Measurements from ENCODE around the gene CEP72. TPM values are rescaled to one million over a fixed set of nuclear protein-coding genes. Genes with fewer than 3 reads are reported as not detected.
"Not testable (repeated sequence)": the region's sequence is repeated elsewhere in the genome, so short reads cannot be mapped to it uniquely, and the experiment has no call there.

CEP72 gene
- polyA plus RNA-seq, 1 experiment, result 1.7 TPM

DNA sequence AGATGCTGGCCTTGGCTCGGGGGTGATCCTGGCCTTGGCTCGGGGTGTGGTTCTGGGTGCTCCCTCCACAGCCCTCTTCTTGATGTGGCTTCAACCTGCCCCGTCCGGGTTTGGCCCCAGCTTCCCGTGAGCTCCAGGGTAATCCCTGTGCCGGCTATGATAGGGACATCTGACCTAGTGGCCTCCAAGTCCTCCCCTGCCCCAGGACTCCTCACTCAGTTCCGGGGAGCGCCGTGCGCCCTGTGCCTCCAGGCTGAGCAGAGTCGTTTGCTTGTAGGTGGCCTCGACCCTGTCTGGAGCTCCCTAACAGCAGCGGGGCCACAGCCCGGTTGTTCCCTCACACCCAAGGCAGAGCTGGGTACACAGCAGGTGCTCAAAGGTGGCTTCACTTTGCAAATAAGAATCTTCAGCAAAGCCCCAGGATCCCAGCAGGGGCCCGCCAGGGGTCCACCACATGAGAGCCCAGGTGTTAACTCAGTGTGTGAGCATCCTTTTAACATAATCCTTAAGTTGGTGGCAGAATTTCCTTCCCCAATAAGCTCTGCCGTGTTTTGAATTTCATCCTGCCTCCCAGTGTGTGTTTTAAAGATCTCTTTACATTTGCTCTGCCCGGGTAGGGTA is 32.3 kb upstream of the CEP72 start:
- Histone ChIP-seq H3K27me3 (ENCODE audit: control insufficient read depth, insufficient read depth, low read length) (peaks cover 10% of the 10 kb centered on the region), H3K36me3 (ENCODE audit: control insufficient read depth, insufficient read depth, low read length) (no peaks in the 10 kb centered on the region), H3K4me3 (ENCODE audit: low read depth, low read length) (no peak overlapping the region)
- POLR2A ChIA-PET, result no interaction called here
- TF ChIP-seq, protein P1, sequence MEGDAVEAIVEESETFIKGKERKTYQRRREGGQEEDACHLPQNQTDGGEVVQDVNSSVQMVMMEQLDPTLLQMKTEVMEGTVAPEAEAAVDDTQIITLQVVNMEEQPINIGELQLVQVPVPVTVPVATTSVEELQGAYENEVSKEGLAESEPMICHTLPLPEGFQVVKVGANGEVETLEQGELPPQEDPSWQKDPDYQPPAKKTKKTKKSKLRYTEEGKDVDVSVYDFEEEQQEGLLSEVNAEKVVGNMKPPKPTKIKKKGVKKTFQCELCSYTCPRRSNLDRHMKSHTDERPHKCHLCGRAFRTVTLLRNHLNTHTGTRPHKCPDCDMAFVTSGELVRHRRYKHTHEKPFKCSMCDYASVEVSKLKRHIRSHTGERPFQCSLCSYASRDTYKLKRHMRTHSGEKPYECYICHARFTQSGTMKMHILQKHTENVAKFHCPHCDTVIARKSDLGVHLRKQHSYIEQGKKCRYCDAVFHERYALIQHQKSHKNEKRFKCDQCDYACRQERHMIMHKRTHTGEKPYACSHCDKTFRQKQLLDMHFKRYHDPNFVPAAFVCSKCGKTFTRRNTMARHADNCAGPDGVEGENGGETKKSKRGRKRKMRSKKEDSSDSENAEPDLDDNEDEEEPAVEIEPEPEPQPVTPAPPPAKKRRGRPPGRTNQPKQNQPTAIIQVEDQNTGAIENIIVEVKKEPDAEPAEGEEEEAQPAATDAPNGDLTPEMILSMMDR (IDR thresholded peaks at IDR 0.05; ENCODE audit: insufficient read depth, low read depth, low read length), result no peak
- CTCF ChIA-PET, result interaction anchor here (0.6 kb wide), 2 partner anchors 12 to 30 kb away, joined by 3 read pairs; no protein-coding TSS in a partner anchor
- DNase-seq (ENCODE audit: low read depth), result no peak

DNA sequence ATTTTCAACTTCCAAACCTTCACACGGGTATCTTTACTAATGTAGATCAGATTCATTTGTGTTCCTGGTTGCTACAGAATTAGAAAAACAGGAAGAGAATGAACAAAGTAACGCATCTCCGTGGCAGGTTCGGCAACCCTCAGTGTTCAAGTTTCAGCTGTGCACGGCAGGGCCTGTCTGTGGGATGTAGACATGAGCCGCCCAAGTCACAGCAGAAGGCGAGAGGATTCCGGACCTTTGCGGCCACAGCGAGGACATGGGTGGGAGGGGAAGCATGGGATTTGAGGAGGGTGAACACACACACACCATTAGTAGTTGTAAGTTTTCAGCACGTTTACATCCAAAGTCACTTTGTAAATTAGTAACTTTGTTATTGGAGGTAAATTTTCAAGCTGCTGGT is 31.7 kb upstream of the CEP72 start:
- CTCF ChIA-PET, result no interaction called here
- DNase-seq (ENCODE audit: low read depth), result no peak
- POLR2A ChIA-PET, result no interaction called here
- TF ChIP-seq, protein P1 (IDR thresholded peaks at IDR 0.05; ENCODE audit: insufficient read depth, low read depth, low read length), result no peak
- no peaks in the 10 kb centered on the region for H3K36me3 ChIP-seq (ENCODE audit: control insufficient read depth, insufficient read depth, low read length)
- H3K27me3 ChIP-seq (ENCODE audit: control insufficient read depth, insufficient read depth, low read length), result peaks cover 10% of the 10 kb centered on the region
- H3K4me3 ChIP-seq (ENCODE audit: low read depth, low read length), result no peak overlapping the region

DNA sequence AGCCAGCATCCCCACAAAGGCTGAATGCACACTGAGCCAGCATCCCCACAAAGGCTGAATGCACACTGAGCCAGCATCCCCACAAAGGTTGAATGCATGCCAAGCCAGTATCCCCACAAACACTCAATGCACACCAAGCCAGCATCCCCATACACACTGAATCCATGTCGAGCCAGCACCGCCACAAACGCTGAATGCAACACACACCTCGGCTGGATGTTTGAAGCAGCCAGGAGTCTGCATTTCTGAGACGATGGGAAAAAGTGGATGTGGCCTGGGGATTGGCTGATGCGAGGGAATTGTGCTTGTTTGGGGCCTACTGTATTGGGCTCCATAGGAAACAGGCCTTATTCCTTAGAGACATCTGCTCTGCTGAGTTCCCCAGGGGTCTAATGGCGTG is 30.9 kb upstream of the CEP72 start:
- Histone ChIP-seq H3K27me3 (ENCODE audit: control insufficient read depth, insufficient read depth, low read length) (peaks cover 13% of the 10 kb centered on the region), H3K36me3 (ENCODE audit: control insufficient read depth, insufficient read depth, low read length) (no peaks in the 10 kb centered on the region), H3K4me3 (ENCODE audit: low read depth, low read length) (no peak overlapping the region)
- no peak for DNase-seq (ENCODE audit: low read depth)
- CTCF ChIA-PET, result no interaction called here
- TF ChIP-seq, protein P1 (IDR thresholded peaks at IDR 0.05; ENCODE audit: insufficient read depth, low read depth, low read length), result no peak
- POLR2A ChIA-PET, result no interaction called here

DNA sequence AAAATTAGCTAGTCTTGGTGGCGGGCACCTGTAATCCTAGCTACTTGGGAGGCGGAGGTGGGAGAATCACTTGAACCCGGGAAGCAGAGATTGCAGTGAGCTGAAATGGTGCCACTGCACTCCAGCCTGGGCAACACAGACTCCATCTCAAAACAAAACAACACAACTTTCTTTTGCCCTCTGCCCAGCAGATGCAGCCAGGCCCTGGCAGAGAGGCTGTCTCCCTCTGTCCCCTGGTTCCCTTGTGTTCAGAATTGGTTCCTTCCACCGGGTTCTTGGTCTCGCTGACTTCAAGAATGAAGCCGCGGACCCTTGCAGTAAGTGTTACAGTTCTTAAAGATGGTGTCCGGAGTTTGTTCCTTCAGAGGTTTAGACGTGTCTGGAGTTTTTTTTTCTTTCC is 30.2 kb upstream of the CEP72 start:
- ChIA-PET CTCF (no interaction called here), POLR2A (no interaction called here)
- no peaks in the 10 kb centered on the region for H3K36me3 ChIP-seq (ENCODE audit: control insufficient read depth, insufficient read depth, low read length)
- no peak overlapping the region for H3K4me3 ChIP-seq (ENCODE audit: low read depth, low read length)
- no peak for DNase-seq (ENCODE audit: low read depth)
- TF ChIP-seq, protein P1 (IDR thresholded peaks at IDR 0.05; ENCODE audit: insufficient read depth, low read depth, low read length), result no peak
- H3K27me3 ChIP-seq (ENCODE audit: control insufficient read depth, insufficient read depth, low read length), result peaks cover 13% of the 10 kb centered on the region

DNA sequence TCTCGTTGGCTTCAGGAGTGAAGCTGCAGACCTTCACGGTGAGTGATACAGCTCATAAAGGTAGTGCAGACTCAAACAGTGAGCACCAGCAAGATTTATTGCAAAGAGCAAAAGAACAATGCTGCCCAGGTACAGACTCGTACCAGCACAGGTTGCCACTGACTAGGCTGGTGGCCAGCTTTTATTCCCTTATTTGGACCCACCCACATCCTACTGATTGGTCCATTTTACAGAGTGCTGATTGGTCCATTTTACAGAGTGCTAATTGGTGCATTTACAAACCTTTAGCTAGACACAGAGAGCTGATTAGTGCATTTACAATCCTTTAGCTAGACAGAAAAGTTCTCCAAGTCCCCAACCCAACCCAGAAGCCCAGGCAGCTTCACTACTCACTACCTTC is 29.7 kb upstream of the CEP72 start:
- peaks cover 13% of the 10 kb centered on the region for H3K27me3 ChIP-seq (ENCODE audit: control insufficient read depth, insufficient read depth, low read length)
- CTCF ChIA-PET; H3K4me3 ChIP-seq (ENCODE audit: low read depth, low read length); H3K36me3 ChIP-seq (ENCODE audit: control insufficient read depth, insufficient read depth, low read length); POLR2A ChIA-PET; DNase-seq (ENCODE audit: low read depth): not testable (repeated sequence)
